ENCODE measurements around the gene CBL.

DNA sequence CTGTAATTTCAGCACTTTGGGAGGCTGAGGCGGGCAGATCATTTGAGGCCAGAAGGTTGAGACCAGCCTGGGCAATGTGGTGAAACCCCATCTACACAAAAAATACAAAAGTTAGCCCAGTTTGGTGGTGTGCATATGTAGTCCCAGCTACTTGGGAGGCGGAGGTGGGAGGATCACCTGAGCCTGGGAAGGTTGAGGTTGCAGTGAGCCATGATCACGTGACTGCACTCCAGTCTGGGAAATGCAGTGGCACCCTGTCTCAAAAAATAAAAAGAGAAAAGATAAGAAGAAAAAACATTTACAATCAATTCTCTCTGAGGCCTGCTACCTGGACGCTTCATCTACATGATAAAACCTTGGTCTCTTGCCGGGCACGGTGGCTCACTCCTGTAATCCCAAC, 7.2 kb upstream of the CBL start:
- TF ChIP-seq, protein P1, sequence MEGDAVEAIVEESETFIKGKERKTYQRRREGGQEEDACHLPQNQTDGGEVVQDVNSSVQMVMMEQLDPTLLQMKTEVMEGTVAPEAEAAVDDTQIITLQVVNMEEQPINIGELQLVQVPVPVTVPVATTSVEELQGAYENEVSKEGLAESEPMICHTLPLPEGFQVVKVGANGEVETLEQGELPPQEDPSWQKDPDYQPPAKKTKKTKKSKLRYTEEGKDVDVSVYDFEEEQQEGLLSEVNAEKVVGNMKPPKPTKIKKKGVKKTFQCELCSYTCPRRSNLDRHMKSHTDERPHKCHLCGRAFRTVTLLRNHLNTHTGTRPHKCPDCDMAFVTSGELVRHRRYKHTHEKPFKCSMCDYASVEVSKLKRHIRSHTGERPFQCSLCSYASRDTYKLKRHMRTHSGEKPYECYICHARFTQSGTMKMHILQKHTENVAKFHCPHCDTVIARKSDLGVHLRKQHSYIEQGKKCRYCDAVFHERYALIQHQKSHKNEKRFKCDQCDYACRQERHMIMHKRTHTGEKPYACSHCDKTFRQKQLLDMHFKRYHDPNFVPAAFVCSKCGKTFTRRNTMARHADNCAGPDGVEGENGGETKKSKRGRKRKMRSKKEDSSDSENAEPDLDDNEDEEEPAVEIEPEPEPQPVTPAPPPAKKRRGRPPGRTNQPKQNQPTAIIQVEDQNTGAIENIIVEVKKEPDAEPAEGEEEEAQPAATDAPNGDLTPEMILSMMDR (conservative IDR thresholded peaks at IDR 0.05; ENCODE audit: low read length) = no peak
- TF ChIP-seq EZH2phosphoT487 (IDR thresholded peaks at IDR 0.05; ENCODE audit: borderline replicate concordance, low read depth, low read length) = no peak
